Measurements from ENCODE around the gene CDKN2AIPNL.

DNA sequence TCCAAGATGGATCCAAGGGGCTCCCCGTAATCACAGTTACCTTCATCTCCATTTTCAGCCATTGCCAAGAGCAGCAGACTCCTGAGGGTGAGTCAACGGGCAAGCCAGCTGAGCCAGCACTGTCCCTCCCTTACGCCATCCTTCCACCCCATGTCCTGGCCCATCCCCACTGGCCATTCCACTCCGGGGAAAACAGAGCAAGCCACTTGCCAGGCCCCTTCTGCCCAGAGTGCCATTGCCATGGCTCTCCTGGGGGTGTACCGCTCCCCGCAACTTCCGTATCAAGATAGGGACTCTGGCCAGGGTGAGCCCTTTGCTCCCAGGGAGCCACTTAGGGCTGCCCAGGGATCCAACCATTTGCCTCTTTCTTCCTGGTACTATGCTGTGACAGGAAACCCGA, 48.9 kb upstream of the CDKN2AIPNL start:
- no peak for TF ChIP-seq JUND (IDR thresholded peaks at IDR 0.05; ENCODE audit: low read length)
- no peak for TF ChIP-seq YY1 (IDR thresholded peaks at IDR 0.05; ENCODE audit: low read depth, low read length)
- TF ChIP-seq, protein P1, sequence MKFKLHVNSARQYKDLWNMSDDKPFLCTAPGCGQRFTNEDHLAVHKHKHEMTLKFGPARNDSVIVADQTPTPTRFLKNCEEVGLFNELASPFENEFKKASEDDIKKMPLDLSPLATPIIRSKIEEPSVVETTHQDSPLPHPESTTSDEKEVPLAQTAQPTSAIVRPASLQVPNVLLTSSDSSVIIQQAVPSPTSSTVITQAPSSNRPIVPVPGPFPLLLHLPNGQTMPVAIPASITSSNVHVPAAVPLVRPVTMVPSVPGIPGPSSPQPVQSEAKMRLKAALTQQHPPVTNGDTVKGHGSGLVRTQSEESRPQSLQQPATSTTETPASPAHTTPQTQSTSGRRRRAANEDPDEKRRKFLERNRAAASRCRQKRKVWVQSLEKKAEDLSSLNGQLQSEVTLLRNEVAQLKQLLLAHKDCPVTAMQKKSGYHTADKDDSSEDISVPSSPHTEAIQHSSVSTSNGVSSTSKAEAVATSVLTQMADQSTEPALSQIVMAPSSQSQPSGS (IDR thresholded peaks at IDR 0.05; ENCODE audit: low read length): no peak
- no peak for TF ChIP-seq USF2 (IDR thresholded peaks at IDR 0.05; ENCODE audit: low read length)
- TF ChIP-seq, protein P2, sequence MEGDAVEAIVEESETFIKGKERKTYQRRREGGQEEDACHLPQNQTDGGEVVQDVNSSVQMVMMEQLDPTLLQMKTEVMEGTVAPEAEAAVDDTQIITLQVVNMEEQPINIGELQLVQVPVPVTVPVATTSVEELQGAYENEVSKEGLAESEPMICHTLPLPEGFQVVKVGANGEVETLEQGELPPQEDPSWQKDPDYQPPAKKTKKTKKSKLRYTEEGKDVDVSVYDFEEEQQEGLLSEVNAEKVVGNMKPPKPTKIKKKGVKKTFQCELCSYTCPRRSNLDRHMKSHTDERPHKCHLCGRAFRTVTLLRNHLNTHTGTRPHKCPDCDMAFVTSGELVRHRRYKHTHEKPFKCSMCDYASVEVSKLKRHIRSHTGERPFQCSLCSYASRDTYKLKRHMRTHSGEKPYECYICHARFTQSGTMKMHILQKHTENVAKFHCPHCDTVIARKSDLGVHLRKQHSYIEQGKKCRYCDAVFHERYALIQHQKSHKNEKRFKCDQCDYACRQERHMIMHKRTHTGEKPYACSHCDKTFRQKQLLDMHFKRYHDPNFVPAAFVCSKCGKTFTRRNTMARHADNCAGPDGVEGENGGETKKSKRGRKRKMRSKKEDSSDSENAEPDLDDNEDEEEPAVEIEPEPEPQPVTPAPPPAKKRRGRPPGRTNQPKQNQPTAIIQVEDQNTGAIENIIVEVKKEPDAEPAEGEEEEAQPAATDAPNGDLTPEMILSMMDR (IDR thresholded peaks at IDR 0.05; ENCODE audit: control extremely low read depth in 1 of 3, insufficient read depth in 1 of 3, low read depth in 1 of 3, low read length in 3 of 3): no peak
- TF ChIP-seq, protein P3, sequence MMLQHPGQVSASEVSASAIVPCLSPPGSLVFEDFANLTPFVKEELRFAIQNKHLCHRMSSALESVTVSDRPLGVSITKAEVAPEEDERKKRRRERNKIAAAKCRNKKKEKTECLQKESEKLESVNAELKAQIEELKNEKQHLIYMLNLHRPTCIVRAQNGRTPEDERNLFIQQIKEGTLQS (IDR thresholded peaks at IDR 0.05; ENCODE audit: insufficient read depth, low read depth, low read length): no peak
